ENCODE measurements around the gene MDFI. TPM values are rescaled to one million over a fixed set of nuclear protein-coding genes. Genes with fewer than 3 reads are reported as not detected.

Gene MDFI
- total RNA-seq, 1 experiment from 2014 or later, result 19.4 TPM

GRCh38 chr6:41641352-41641925 lies 3.2 kb downstream of the MDFI start:
- no peaks in the 10 kb centered on the region for H3K79me2 ChIP-seq (ENCODE audit: low read depth)
- BruUV-seq (replicated peaks), result no TSS peak
- no peak overlapping the region for H3K4me3 ChIP-seq
- H3K27me3 ChIP-seq (ENCODE audit: insufficient read depth, low read depth), result no peaks in the 10 kb centered on the region
- peaks cover 2% of the 10 kb centered on the region for H3K4me1 ChIP-seq (replicated peaks; ENCODE audit: insufficient read depth)
- no peak for DNase-seq
- no peak overlapping the region for H3K4me2 ChIP-seq
- intact Hi-C loops (cut with micrococcal nuclease; ENCODE audit: unreplicated experiment), result no loop called here
- no peaks in the 10 kb centered on the region for H4K20me1 ChIP-seq (ENCODE audit: insufficient read depth)
- H2AFZ ChIP-seq, result no peak overlapping the region
- no peaks in the 10 kb centered on the region for H3F3A ChIP-seq (ENCODE audit: insufficient read depth, low read depth)
- H3K9me3 ChIP-seq (ENCODE audit: insufficient read depth, low read depth), result no peaks in the 10 kb centered on the region
- no peaks in the 10 kb centered on the region for H3K36me3 ChIP-seq (ENCODE audit: low read depth)
- no peak overlapping the region for H3K27ac ChIP-seq
- ChIA-PET CTCF (no interaction called here), POLR2A (ENCODE audit: unreplicated experiment) (no interaction called here)
- TF ChIP-seq CTCF (conservative IDR thresholded peaks at IDR 0.05) (no peak), EZH2 (IDR thresholded peaks at IDR 0.05; ENCODE audit: low read depth) (no peak)
- no peaks in the 10 kb centered on the region for H3K9me2 ChIP-seq (ENCODE audit: insufficient read depth)

GRCh38 chr6:41642090-41642959 lies 4.1 kb downstream of the MDFI start:
- POLR2A ChIA-PET (ENCODE audit: unreplicated experiment), result no interaction called here
- Histone ChIP-seq H3K36me3 (ENCODE audit: low read depth) (no peaks in the 10 kb centered on the region), H3K4me3 (no peak overlapping the region), H3F3A (ENCODE audit: insufficient read depth, low read depth) (no peaks in the 10 kb centered on the region), H3K9me2 (ENCODE audit: insufficient read depth) (no peaks in the 10 kb centered on the region), H4K20me1 (ENCODE audit: insufficient read depth) (no peaks in the 10 kb centered on the region), H3K4me2 (no peak overlapping the region), H3K79me2 (ENCODE audit: low read depth) (no peaks in the 10 kb centered on the region), H3K4me1 (replicated peaks; ENCODE audit: insufficient read depth) (no peaks in the 10 kb centered on the region), H2AFZ (no peak overlapping the region), H3K9me3 (ENCODE audit: insufficient read depth, low read depth) (no peaks in the 10 kb centered on the region), H3K27me3 (ENCODE audit: insufficient read depth, low read depth) (no peaks in the 10 kb centered on the region), H3K27ac (no peak overlapping the region)
- CTCF ChIA-PET, result no interaction called here
- DNase-seq, result no peak
- TF ChIP-seq EZH2 (IDR thresholded peaks at IDR 0.05; ENCODE audit: low read depth), result no peak
- TF ChIP-seq CTCF (conservative IDR thresholded peaks at IDR 0.05), result no peak
- no TSS peak for BruUV-seq (replicated peaks)
- intact Hi-C loops (cut with micrococcal nuclease; ENCODE audit: unreplicated experiment), result no loop called here

GRCh38 chr6:41642960-41643898 lies 5.0 kb downstream of the MDFI start:
- ChIA-PET POLR2A (ENCODE audit: unreplicated experiment) (interaction anchor here (0.6 to 0.7 kb wide), 2 partner anchors 33 to 194 kb away, joined by 3 to 4 read pairs; no protein-coding TSS in a partner anchor), CTCF (no interaction called here)
- intact Hi-C loops (cut with micrococcal nuclease; ENCODE audit: unreplicated experiment), result no loop called here
- H3K27me3 ChIP-seq (ENCODE audit: insufficient read depth, low read depth), result no peaks in the 10 kb centered on the region
- no peaks in the 10 kb centered on the region for H3K4me1 ChIP-seq (replicated peaks; ENCODE audit: insufficient read depth)
- TF ChIP-seq EZH2 (IDR thresholded peaks at IDR 0.05; ENCODE audit: low read depth), result no peak
- no peak for TF ChIP-seq CTCF (conservative IDR thresholded peaks at IDR 0.05)
- no peak for DNase-seq
- no peaks in the 10 kb centered on the region for H3K9me2 ChIP-seq (ENCODE audit: insufficient read depth)
- H3K36me3 ChIP-seq (ENCODE audit: low read depth), result no peaks in the 10 kb centered on the region
- no peaks in the 10 kb centered on the region for H4K20me1 ChIP-seq (ENCODE audit: insufficient read depth)
- H2AFZ ChIP-seq, result no peak overlapping the region
- BruUV-seq (replicated peaks), result no TSS peak
- no peaks in the 10 kb centered on the region for H3K9me3 ChIP-seq (ENCODE audit: insufficient read depth, low read depth)
- H3K4me3 ChIP-seq, result no peak overlapping the region
- no peak overlapping the region for H3K4me2 ChIP-seq
- H3K79me2 ChIP-seq (ENCODE audit: low read depth), result no peaks in the 10 kb centered on the region
- no peak overlapping the region for H3K27ac ChIP-seq
- no peaks in the 10 kb centered on the region for H3F3A ChIP-seq (ENCODE audit: insufficient read depth, low read depth)

All from PC-9 (cell line).